NCI-H460 (cell line): ENCODE results near the gene PGF. TPM values are rescaled to one million over a fixed set of nuclear protein-coding genes. Genes with fewer than 3 reads are reported as not detected.

ENCODE experiments used
- DNase-seq: peaks from one replicate; pipeline ENCODE4 v3.0.0-alpha.2; 2016; ENCODE audit warnings: low read depth; ENCODE audit errors: extremely low read depth
- total RNA-seq: library from RNA; depleted of rRNA; stranded (reverse); fragments of >200 nt; shearing (Covaris generic); gene quantifications from 2 replicates; pipeline ENCODE4 v1.2.3, GENCODE V29; 2014

PGF gene
- total RNA-seq, 1 experiment from 2014 or later, result 0.37 TPM

DNA sequence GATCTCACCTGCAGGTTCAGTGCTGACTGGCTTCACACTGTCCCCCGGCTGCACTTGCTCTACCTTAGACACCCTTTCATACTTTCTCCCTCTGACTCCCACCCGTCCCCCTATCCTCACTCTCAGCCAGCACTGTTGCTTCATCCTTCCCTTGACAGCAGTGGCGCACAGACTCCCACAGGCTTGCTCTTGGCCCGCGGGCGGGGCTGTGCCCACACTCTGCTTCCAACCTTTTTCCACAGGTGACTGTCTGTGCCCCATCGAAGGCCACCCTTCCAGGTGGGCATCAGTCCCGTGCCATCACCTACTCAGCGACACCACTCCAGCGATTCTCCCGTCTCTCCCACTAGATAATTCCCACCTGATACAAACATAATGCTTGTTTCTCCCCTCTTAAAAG lies 31.3 kb downstream of the PGF start:
- DNase-seq, result no peak

DNA sequence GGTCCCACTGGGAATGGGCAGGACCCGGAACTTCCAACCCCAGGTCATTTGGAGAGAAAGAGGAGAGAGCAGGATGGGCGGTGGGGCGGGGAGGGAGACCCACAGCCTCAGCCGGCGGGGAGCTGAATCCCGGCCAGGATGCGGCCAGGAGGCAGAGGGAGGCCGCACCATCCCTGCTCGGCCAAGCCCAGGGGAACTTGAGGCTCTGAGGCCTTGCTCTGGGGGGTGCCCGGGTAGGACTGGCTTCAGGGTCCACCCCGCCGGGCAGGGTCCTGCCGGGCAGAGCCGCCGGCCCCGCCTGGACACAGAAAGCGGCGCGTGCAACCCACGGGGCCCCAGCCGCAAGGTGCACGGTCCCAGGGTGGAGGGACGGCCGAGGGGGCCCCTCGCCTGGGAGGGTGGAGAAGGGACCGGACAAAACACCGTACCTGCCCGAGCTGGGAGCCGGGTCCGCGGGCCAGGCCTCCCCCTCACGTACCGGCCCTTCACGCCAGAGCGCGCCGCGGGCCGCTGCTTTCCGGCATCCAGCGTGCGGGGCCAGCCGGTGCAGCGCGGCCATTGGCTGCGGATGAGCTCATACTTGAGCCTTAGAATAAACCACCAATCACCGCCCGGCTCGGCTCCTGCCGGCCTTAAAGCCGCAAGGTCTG lies 32.5 kb downstream of the PGF start, which contains the start of gene RPS6KL1:
TSS of gene RPS6KL1 (minus strand) at position 509 of the 650 bp plus-strand sequence. CDS start 1,719 bp downstream, outside the sequence.
- DNase-seq, result peak; percentile 79

DNA sequence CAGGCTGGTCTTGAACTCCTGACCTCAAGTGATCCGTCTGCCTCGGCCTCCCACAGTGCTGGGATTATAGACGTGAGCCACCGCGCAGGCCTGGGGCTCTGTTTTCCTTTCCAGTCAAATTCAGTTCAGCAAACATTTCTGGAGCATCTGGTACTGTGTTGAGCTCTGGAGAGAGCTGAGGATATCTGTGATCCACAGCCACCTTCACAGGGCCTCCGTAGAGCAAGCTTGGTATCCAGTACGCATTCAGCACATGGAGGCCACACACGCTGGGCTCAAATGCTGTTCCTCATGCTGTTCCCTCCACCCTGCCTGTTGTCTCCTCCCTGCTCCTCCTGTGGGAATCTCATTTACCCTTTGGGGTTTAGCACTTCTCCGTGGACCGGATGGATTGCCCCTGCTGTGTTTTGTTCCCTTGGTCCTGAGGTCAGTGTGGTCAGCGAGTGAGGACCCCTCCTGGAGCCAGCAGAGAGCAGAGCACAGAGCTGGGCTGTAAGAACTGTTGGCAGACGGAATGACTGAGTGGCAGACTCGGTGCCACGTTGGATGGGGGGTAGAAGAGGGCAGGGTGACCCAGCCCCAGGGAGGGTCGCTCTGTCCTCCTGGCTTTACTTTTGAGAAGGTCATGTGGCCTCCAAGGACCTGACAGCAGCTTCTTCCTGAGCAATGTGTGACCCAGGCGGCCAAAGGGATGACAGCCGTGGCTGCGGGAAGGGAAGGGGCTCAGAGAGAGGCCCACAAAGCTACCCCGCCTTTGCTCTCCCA lies 33.2 kb downstream of the PGF start:
- DNase-seq, result no peak

DNA sequence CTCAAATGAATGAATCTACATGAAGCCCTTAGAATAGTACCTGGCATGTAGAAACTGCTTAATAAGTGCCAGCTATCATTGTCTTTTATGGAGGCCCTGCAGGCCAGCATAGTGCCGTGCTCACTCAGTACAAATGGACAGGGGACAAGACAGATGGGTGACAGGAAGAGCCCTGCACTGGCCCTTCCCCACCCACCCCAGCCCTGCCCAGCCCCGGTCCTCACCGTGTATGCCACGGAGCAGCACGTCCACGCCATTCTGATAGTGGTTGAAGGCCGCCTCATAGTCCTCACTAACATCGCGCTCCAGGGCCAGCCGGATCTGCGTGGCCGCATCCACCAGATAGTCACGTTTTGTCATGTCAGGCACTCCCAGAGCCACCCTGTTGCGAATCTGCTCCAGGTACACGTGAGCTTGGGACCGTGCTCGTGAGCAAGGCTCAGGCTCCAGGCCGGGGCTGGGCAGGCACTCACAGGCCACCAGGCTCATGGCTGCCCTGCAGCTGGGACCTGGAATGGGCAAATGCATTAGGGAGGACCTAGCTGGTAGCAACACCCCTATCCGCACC lies 34.3 kb downstream of the PGF start:
- no peak for DNase-seq

DNA sequence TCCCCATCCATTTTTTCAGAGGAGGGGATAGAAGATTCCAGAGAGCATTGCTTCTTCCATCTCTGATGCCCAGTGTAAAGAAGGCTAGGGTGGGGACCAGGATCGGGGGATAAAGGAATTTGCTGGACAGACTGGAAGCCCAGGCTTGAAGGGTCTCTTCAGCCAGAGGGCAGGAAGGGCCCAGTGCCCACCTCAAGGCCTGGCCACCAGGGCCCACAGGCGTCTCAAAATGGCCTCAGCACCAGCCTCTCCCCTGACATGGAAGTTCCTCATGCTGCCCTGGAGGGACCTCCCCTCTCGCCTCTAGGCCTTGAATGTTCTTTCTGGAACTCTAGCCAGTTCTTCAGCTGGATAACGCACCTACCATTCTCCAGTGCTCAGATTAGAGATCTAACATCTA lies 35.1 kb downstream of the PGF start:
- no peak for DNase-seq

DNA sequence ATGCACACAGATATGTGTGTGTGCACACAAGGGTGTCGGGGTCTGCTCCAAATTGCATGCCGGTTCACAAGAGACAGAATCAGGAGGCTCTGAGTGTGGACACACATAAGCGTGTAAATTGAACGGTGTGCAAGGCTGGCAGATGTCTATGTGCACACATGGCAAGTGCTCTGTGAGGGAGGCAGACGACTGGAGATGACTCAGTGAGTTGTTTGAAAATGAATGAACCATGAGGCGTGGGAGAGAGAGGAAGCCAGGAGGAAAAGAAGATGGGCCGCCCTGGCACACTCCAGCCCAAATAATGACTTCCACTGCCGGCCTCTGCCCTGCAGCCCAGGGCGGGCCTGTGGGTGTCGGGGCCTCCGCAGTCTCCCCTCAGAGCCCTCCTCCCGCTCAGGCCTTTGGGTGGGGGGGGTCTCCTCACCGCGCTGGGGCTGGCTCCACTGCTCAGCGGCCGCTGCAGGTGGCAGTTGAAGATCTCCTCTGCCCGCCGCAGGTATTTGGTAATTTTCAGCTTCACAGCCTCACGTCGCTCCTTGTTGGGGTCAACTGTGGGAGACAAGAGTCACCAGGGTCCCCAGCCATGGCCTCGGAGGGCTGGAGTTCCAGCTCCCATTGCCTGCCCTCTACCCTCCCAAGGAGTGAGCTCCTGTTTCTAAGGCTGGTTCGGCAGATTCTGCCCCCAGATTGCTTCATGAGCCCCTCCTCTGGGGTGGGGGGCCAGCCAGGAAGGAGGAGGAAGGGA lies 35.8 kb downstream of the PGF start:
- DNase-seq, result no peak

DNA sequence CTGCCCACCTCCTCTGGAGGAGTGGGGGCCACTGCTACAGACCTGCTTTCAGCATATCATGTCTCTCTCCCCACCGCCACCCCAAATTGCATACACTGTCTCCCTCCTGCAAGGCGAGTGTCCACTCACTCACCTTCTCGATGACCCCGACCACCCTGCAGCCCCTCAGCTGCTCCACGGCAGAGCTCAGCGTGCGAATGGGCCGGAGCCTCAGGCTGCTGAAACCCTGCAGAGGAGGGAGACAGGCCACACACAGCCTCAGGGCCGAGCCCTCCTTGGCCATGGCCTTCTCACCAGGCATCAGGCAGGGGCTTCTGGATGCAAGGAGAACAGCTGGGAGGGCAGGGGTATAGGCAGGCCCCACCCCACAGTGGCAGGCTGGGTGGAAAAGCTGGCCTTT lies 37.0 kb downstream of the PGF start:
- DNase-seq, result no peak

DNA sequence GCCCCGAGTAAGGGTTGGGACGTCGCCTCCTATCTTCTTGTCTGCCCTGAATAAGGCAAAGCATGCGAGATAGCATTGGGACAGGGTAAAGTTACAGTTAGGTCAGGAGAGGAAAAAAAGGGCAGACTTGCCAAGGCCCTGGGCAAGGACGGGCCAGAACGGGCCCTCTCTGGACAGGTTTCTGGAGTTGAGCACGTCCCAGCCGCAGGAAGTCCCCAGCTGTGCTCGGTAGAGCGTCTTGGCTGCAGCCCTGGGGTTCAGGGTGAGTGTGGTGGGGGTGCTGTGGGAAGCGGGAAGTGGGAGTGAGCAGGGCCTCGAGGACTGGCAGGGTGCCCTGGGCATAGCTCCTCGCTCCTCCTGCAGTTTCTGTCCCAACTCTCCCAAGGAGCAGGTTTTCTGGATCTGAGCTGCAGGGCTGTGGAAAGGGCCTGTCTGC lies 37.7 kb downstream of the PGF start:
- DNase-seq, result no peak

DNA sequence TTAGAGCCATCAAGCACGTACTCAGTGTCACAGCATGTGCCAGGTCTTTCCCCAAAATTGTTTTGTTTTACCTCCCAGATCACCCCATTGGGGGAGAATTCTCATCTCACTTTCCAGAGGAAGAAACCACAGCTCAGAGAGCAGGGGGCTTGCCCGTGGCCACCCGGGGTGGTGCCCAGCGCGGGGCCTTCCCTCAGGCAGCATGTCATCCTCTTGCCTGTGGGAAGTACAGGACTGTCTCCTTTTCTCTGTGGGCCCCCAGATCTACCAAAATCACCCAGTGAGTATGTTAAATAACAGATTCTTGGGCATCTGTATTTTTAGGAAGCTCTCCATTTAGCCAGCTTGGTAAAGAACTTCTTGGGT lies 38.2 kb downstream of the PGF start:
- no peak for DNase-seq

DNA sequence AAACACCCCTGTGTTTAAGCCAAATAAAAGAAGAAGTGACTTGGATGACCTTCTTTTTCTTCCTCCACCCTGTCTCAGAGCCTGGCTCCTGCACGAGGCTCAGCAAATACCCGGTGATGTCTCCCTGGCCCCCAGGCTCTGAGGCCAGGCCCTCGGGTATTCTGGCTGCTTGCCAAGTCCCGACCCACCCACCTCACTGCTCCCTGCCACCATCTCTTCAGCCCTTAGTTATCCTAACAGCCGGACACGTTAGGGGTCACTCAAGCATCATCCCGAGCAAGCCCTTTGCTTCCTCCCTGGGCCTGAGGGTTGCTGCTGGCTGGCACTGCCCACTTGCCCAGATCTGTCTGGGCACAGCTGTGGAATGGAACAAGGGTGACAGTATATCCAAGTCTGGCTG lies 39.6 kb downstream of the PGF start:
- no peak for DNase-seq

DNA sequence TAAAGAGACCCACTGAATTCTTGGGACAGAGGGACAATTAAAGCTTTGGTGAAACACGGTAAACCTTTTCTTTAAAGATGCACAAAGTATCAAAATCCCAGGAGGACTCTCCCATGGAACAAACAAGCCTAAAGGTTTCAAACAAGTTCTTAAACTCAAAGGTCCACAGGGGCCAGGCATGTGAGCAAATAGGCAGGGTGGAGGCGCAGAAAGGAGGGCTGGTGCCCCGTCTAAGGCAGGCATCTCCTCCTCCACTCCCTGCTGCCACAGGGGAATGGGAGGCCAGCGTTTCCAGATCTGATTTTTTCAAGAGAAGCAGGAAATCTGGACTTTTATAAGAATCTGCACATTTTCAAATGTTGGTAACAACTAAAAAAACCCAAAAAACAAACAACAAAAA lies 40.0 kb downstream of the PGF start:
- DNase-seq, result no peak

DNA sequence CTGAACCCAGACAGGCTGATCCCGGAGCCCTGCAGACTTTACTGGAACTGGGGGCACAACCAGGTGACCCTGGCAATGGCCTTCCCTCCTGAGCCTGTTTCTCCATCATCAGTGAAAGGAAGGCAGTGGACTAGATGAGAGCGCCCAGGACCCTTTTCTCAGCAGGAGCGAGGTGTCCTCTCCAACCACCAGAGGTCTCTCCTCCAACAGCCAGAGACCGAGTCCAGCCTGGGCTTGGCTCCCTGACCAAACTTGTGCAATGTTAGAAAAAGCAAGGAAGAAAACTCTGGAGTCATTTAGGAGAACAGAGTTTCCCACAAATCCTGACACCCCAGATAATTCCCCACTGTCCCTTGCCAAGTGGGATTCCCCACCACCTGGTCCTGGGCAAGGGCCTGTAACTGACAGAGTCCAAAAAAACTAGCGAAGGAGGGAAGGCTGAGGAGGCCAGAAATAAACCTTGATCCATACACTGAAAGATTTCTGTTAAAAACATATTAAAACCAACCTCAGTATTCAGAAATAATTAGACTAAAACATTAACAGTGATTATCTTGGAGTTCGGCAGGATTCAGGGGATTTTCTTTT lies 41.3 kb downstream of the PGF start:
- peak; percentile 53 for DNase-seq

DNA sequence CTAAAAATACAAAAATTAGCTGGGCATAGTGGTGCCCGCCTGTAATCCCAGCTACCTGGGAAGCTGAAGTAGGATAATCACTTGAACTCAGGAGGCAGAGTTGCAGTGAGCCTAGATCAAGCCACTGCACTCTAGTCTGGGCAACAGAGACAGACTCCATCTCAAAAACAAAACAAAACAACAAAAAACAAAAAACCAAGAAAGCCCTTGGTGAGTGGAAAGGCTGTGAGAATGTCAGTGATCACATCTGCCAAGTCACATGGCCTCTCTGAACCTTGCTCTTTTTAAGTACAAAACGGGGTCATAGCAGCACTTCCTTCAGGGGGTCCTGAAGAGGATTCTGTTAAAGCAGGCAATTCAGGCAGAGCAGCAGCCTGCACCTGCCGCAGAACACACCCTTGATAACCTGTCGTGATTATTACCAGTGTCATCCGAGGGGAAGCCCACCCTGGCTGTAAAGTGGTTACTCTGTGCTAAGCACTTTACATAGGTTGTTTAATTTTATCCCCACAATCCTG lies 41.9 kb downstream of the PGF start:
- no peak for DNase-seq

DNA sequence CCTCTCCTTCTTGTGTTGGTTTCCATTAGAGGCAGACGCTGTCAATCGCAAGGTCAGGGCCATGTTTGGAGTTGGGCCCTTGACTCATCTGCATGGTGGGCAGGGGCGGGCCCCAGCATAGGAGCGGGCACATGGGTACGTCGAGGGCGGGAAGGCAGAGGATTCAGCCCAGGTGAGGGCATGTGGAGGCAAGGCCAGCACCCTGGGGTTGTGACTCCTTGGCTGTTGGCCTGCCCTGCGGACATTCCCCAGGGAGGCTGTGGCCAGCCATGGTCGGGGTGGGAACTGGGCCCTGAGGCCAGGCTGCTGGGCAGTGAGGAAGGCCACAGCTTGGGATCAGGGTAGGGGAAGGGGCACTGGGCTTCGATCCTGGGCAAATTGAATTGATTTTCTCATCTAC lies 42.6 kb downstream of the PGF start:
- DNase-seq, result no peak

DNA sequence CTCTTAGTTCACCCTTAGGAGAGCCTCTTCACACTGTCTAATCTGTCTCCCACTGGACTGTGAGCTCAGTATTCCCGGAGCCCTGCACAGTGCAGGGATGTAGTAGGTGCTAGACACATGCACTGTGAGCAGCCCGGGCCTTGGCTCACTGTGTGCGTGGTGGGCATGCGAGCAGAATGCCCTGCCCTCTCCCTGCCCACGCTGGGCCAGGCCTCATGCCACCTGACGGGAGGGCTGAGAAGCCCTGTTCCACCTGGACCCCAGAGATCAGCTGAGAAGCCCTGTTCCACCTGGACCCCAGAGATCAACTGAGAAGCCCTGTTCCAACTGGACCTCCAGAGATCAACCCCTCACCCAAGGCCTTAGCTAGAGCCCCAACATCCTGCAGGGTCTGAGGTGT lies 43.3 kb downstream of the PGF start:
- no peak for DNase-seq

DNA sequence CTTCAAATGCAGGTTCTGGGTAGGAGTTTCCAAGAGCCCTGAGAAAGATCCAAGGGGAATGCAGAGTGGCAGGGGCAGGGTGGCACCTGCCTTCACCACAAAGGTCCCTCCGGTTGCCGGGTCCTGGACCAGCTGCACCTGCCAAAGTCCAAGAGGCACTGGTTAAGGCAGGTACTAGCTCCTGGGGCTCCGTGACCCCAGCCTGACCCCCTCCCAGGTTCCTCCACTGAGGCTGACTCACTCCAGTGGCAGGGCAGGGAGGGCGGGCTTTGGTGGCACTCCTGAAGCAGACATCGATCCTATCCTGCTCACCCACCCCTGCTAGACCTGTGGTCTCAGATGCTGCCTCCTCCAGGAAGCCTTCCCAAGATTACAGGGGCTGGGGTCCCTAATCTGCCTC lies 43.7 kb downstream of the PGF start:
- no peak for DNase-seq

DNA sequence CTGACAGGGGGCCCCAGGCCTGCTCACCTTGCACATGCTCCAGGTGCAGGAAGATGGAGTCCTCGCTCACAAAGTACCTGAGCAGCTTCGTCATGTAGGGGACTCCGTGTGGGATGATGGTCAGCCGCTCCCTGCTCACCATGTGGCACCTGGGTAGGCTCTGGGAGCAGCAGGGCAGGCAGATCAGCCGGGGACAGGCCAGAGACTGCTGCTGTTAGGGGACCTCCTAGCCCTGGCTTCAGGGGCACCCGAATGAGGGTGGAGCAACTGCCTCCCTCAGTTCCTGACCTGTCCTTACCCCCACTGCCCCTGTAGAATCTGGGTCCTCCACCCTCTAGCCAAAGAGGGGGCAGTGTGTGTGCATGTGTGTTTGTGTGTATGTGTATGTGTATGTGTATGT lies 44.2 kb downstream of the PGF start:
- no peak for DNase-seq

DNA sequence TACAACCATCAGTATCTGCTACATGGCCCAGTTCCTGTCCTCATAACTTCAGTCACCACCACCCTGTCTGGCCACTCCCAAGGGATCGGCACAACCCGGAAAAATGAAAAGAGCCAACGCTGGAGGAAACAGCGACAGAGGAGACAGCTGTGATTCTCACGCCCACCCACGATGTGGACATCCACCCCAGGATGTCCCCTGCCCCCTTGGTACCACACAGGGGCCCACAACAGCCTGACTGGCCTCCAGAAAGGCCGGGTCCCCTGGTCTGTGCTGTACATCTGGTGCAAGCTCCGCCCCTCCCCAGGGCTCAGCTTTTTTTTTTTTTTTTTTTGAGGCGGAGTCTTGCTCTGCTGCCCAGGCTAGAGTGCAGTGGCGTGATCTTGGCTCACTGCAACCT lies 44.8 kb downstream of the PGF start:
- no peak for DNase-seq

DNA sequence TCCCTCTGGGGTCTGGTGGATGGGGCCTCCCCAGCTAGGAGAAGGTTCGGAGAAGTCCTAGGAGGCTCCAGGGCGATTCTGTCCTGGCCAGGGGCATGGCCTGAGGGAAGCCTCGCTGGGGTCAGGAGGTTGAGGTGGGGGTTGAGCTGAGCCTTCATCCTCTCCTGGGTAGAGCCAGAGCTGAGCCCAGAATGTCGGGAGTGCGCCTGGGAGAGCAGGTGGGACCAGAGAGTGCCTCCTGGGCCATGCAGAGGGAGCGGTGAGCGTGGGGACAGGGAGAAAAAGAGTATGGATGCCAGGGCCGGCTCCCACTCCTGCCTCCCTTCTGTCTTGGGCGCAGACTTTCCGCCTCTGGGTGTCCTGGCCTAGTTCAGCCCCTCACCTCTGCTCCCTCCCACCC lies 45.5 kb downstream of the PGF start:
- DNase-seq, result no peak

DNA sequence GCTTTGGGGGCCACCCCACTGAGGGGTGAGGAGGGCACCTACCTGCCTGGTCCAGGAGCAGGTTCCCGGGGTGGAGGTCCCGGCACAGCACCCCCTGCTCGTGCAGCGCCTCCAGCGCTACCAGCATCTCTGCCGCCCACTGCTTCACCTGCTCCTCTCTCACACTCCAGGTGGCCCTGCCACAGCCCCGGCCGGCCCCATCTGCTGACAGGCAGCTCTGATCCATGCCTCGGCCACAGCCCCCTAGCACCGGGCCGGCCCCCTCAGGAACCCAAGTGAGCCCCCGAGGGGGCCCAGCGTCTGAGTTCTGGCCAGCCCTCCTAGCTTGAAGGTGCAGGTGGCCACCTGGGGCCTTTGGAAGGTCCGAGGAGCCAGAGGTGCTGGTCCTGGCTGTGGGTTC lies 45.9 kb downstream of the PGF start:
- DNase-seq, result no peak

DNA sequence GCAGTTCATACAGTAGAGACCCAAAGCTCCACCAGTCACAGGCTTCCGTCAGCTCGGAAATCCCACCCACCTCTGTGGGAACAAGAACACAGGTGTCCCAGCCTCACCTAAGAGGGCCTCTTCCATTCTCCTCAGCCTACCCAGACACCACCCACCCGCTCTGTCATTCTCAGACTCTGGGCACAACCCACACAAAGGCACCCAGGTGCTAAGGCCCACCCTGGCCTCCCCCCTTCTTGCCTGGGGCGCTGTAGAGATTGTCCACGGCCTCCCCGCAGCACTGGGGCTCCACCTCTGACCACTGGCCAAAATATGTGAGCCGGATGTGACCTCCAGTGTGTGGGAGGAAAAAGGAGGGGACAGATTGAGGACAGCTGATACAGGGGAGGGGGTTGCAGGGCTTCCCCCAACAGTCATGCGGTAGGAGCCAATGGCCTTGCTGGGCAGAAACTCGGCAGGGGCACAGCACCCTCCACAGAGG lies 46.5 kb downstream of the PGF start:
- no peak for DNase-seq
